GM19099 (cell line): ENCODE results near the gene BRD9.

ENCODE experiments used
- POLR2A ChIP-seq: IDR thresholded peaks from 3 replicates; pipeline ENCODE4 v1.6.1; 2011; ENCODE audit warnings: low read depth; ENCODE audit not compliant: insufficient read length; ENCODE audit errors: extremely low read depth

Gene BRD9

DNA sequence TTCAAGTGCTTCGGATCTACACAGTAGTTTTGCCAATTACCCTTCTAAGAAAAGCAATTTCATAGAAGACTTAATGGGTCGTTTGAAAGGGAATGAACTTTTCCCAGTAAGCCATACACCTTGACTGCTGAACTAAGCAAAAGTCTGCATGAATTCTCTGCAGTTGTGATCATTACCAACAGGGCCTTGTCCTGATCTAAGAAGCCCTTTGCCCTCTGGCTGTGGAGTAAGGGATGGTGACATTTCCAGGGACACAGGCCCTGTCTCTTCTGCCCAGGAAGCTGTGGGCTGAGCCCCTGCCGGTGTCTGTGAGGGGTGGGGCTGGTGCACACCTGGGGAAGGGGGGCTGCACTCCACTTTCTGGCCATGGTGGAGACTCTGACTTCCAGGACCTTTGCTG, 72.4 kb downstream of the BRD9 start:
- TF ChIP-seq POLR2A: no peak

DNA sequence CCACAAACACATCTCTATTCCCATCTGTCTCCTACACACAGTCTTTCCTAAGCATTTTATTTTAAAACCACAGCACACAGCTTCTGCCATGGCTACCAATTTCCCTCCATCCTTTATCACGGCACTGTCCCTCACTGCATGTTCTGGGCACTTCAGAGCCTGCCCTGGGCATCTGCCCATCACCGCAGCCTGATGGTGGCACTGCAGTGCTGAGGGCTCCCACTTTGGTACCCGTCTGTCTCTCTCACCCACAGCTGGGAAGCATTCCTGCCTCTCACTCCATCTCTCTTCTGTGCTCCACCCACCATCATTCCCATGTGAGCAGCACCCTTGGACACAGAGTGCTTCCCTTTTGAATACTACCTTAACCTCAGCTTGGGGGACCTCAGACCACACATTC, 73.5 kb downstream of the BRD9 start:
- no peak for TF ChIP-seq POLR2A

DNA sequence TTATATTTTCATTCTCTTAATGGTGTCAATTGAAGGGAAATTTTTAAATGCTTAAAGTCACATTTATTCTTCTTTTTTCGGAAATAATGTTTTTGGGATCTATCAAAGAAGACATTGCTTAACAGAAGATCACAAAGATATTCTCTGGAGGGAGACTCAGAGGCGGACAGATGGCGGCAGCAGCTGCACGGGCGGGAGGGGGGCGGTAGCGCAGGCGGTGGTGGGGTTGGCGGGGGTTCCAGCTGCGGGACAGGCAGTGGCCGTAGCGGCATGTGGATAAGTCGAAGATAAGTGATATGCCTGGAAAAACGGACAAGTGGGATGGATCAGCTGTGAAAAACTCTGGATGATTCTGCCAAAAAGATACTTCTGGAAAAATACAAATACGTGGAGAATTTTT, 76.4 kb downstream of the BRD9 start:
- no peak for TF ChIP-seq POLR2A

DNA sequence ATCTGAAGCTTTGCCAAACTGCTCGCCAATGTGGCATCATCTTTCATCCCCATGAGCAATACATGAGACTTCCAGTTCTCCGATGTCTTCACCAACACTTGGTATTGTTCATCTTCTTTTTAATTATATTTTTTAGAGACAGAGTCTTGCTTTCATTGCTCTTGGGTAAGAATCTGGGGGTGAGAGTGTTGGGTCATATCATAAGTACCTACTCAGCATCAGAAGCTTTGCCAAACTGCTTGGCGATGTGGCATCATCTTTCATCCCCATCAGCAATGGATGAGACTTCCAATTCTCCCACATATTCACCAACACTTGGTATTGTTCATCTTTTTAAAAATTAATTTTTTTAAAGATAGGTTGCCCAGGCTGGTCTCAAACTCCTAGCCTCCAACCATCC, 77.2 kb downstream of the BRD9 start:
- no peak for TF ChIP-seq POLR2A
